Measurements from ENCODE around the gene FAM204A.

Gene FAM204A

GRCh38 chr10:118332236-118332635 lies 9.9 kb downstream of the FAM204A start:
- TF ChIP-seq, protein P1, sequence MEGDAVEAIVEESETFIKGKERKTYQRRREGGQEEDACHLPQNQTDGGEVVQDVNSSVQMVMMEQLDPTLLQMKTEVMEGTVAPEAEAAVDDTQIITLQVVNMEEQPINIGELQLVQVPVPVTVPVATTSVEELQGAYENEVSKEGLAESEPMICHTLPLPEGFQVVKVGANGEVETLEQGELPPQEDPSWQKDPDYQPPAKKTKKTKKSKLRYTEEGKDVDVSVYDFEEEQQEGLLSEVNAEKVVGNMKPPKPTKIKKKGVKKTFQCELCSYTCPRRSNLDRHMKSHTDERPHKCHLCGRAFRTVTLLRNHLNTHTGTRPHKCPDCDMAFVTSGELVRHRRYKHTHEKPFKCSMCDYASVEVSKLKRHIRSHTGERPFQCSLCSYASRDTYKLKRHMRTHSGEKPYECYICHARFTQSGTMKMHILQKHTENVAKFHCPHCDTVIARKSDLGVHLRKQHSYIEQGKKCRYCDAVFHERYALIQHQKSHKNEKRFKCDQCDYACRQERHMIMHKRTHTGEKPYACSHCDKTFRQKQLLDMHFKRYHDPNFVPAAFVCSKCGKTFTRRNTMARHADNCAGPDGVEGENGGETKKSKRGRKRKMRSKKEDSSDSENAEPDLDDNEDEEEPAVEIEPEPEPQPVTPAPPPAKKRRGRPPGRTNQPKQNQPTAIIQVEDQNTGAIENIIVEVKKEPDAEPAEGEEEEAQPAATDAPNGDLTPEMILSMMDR (IDR thresholded peaks at IDR 0.05; ENCODE audit: insufficient read depth, low read length, poor library complexity, severe bottlenecking) = no peak
- no peak for DNase-seq (ENCODE audit: extremely low read depth, insufficient read length)
- peaks cover 10% of the 10 kb centered on the region for H3K36me3 ChIP-seq (ENCODE audit: control insufficient read depth, insufficient read depth, low read length)
- no peaks in the 10 kb centered on the region for H3K27me3 ChIP-seq (replicated peaks; ENCODE audit: control insufficient read depth, insufficient read depth, low read length)
- no peak overlapping the region for H3K4me3 ChIP-seq (replicated peaks; ENCODE audit: low read depth, low read length)

GRCh38 chr10:118330295-118331076 lies 11.6 kb downstream of the FAM204A start:
- no peak for DNase-seq (ENCODE audit: extremely low read depth, insufficient read length)
- peaks cover 7% of the 10 kb centered on the region for H3K36me3 ChIP-seq (ENCODE audit: control insufficient read depth, insufficient read depth, low read length)
- TF ChIP-seq, protein P1 (IDR thresholded peaks at IDR 0.05; ENCODE audit: insufficient read depth, low read length, poor library complexity, severe bottlenecking) = no peak

DNA sequence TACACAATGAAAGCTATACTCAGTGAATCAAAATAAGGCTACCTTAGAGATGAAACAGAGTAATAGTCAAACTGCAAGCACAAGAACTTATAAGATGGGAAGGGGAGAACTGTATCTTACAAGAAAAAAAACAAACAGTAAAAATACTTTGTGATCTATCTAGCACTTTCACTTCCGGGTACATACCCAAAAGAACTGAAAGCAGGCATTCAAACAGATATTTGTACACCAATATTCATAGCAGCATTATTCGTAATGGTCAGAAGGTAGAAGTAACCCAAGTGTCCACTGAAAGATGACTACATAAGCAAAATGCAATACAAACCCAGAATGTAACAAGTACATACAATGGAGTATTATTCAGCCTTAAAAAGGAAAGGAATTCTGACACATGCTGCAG lies 18.0 kb downstream of the FAM204A start:
- DNase-seq (ENCODE audit: extremely low read depth, insufficient read length) = no peak
- TF ChIP-seq, protein P1 (IDR thresholded peaks at IDR 0.05; ENCODE audit: insufficient read depth, low read length, poor library complexity, severe bottlenecking) = no peak
- H3K36me3 ChIP-seq (ENCODE audit: control insufficient read depth, insufficient read depth, low read length) = peaks cover 6% of the 10 kb centered on the region
- no peaks in the 10 kb centered on the region for H3K27me3 ChIP-seq (replicated peaks; ENCODE audit: control insufficient read depth, insufficient read depth, low read length)
- no peak overlapping the region for H3K4me3 ChIP-seq (replicated peaks; ENCODE audit: low read depth, low read length)

More at GRCh38 chr10:118330295-118331076, 11.6 kb downstream of the FAM204A start:
- Histone ChIP-seq H3K4me3 (replicated peaks; ENCODE audit: low read depth, low read length) (no peak overlapping the region), H3K27me3 (replicated peaks; ENCODE audit: control insufficient read depth, insufficient read depth, low read length) (no peaks in the 10 kb centered on the region)

DNA sequence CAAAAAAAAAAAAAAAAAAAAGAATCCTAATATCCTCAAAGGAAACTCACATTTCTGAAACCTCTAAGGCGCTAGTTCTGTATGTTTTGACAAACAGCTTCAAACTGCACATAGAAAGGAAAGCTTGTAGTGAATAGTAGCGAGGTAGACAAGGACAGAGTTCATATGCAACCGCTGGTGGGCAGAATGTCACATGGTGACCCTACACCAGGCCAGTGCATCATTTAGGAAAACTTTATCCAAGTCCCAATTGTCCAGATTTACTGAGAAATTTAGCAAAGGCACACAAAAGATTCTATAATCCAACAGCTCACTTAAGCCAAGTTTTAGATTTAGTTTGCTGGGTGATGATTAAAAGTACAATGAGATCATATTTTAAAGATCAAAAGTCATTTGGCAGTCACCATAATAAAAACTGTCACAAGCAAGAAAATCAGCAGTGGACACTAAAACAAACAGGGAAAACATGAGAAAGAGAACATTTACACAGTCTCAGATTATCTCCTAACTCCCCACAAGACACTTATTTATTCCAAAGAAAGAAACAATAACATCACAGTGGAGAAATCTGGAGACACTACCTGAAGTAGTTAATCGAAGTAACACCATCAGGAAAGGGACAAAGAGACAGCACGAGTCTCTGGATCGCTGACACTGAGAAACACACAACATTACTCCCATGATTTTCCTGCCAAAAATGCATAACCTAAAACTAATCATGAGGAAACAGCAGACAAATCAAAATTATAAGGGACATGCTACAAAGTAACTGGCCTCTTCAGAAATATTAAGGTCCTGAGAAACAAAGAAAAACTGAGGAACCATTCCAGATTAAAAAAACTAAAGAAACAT lies 20.2 kb downstream of the FAM204A start:
- DNase-seq (ENCODE audit: extremely low read depth, insufficient read length) = no peak
- Histone ChIP-seq H3K27me3 (replicated peaks; ENCODE audit: control insufficient read depth, insufficient read depth, low read length) (no peaks in the 10 kb centered on the region), H3K36me3 (ENCODE audit: control insufficient read depth, insufficient read depth, low read length) (peaks cover 4% of the 10 kb centered on the region), H3K4me3 (replicated peaks; ENCODE audit: low read depth, low read length) (no peak overlapping the region)
- TF ChIP-seq, protein P1 (IDR thresholded peaks at IDR 0.05; ENCODE audit: insufficient read depth, low read length, poor library complexity, severe bottlenecking) = no peak

DNA sequence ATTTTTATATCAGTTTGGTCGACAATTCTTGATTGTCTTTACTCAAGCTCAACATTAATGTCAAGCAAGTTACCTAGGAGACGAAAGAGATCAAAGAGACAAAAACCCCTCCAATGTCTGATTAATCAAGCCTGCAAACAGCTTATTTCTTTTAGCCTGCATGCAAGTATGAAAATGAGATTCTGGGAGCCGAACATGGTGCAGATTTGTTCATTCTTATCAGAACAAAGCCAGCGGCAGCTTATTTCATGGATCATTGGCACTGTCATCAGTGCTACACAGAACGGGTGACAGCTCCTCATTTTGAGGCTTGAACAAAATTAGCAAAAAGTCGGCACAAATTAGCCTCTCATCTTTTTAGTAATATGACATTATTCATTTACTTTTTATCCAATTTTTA lies 26.5 kb downstream of the FAM204A start:
- H3K4me3 ChIP-seq (replicated peaks; ENCODE audit: low read depth, low read length) = no peak overlapping the region
- H3K36me3 ChIP-seq (ENCODE audit: control insufficient read depth, insufficient read depth, low read length) = no peaks in the 10 kb centered on the region; the same call in none of the 2 replicates
- no peak for DNase-seq (ENCODE audit: extremely low read depth, insufficient read length)
- TF ChIP-seq, protein P1 (IDR thresholded peaks at IDR 0.05; ENCODE audit: insufficient read depth, low read length, poor library complexity, severe bottlenecking) = no peak
- no peaks in the 10 kb centered on the region for H3K27me3 ChIP-seq (replicated peaks; ENCODE audit: control insufficient read depth, insufficient read depth, low read length)

Measured in GM06990 (cell line).